Measurements from ENCODE around the gene PGAP2.

GRCh38 chr11:3802011-3802790, 6.2 kb upstream of the PGAP2 start:
- TF ChIP-seq POLR2A (IDR thresholded peaks at IDR 0.05; ENCODE audit: low read length): no peak
- TF ChIP-seq GATA1 (IDR thresholded peaks at IDR 0.05; ENCODE audit: low read depth, low read length): no peak

All from erythroblast (primary cell).